DOHH2 (cell line): ENCODE measurements around the gene PGAP3.

Experiments used
- EZH2phosphoT487 ChIP-seq: fragments of 200-600 bp; sonication (generic); IDR thresholded peaks from 2 replicates; pipeline ENCODE4 v1.6.1; 2017; ENCODE audit warnings: borderline replicate concordance, mild to moderate bottlenecking, antibody characterized with exemption, low read length, moderate library complexity, mixed read lengths
- TF ChIP-seq, protein P1 (sequence below): fragments of 200-600 bp; sonication (generic); IDR thresholded peaks from one replicate; pipeline ENCODE4 v1.5.1; 2014; ENCODE audit warnings: antibody characterized with exemption, mild to moderate bottlenecking, low read depth, low read length; ENCODE audit not compliant: poor library complexity, severe bottlenecking

DNA sequence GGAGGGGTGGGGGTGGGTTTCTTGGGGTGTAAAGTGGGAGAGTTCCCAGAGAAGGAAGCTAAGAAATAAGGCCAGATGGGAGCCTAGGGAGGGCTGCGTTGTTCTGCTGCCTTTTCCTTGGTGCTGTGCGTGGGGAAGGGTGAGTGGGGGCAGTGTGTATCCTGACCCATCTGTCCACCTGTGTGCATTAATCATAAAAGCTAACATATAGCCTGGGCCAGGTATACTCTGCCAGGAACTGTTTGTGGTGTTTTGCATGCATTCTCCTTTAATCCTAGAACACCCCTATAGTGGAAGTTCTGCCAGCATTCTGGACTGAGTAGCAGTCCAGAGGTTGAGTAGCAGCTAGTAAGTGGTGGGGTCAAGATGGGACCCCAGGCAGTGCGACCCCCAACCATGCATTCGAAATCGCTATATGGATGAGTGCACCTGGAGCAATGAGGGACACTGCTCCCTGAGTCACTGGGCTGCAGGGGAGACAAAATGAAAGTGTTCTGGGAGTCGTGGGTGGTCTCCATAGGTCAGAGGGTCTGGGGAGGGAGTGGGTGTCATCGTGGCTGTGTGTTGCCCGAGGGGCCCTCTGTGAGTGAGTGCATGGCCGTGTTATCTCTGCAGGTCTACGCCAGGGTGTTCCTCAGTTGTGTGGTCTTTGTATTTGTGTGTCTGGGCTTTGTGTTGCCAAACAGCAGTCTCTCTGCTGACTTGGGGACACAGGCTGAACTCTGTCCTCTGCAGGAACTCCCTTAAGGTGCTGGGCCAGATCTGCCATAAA lies 13.3 kb upstream of the PGAP3 start:
- TF ChIP-seq, protein P1, sequence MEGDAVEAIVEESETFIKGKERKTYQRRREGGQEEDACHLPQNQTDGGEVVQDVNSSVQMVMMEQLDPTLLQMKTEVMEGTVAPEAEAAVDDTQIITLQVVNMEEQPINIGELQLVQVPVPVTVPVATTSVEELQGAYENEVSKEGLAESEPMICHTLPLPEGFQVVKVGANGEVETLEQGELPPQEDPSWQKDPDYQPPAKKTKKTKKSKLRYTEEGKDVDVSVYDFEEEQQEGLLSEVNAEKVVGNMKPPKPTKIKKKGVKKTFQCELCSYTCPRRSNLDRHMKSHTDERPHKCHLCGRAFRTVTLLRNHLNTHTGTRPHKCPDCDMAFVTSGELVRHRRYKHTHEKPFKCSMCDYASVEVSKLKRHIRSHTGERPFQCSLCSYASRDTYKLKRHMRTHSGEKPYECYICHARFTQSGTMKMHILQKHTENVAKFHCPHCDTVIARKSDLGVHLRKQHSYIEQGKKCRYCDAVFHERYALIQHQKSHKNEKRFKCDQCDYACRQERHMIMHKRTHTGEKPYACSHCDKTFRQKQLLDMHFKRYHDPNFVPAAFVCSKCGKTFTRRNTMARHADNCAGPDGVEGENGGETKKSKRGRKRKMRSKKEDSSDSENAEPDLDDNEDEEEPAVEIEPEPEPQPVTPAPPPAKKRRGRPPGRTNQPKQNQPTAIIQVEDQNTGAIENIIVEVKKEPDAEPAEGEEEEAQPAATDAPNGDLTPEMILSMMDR, result no peak
- TF ChIP-seq EZH2phosphoT487, result no peak
